HAP-1 (cell line): Measurements from ENCODE around the gene ALG13.
A peak's percentile ranks its signal among the peaks of the same experiment; 100 is the strongest.
"Not testable (repeated sequence)": the region's sequence is repeated elsewhere in the genome, so short reads cannot be mapped to it uniquely, and the experiment has no call there.

ENCODE experiments used
- DNase-seq, 2 experiments: peaks; one replicate each; pipeline ENCODE4 v3.0.0-alpha.2; 2016 to 2020; ENCODE audit warnings: low spot score in 2 of 2
- H3K27me3 ChIP-seq: fragments of 250-450 bp; sonication (Bioruptor Pico); 2 replicates; pipeline ENCODE4 v1.5.1; 2020; ENCODE audit warnings: low read depth, mild to moderate bottlenecking, moderate library complexity
- H3K36me3 ChIP-seq: fragments of 250-450 bp; sonication (Bioruptor Pico); replicated peaks from 2 replicates; pipeline ENCODE4 v1.5.1; 2020; ENCODE audit warnings: mild to moderate bottlenecking
- H3K4me1 ChIP-seq: fragments of 250-450 bp; sonication (Bioruptor Pico); 2 replicates; pipeline ENCODE4 v1.5.1; 2020; ENCODE audit warnings: mild to moderate bottlenecking
- H3K4me3 ChIP-seq: fragments of 250-450 bp; sonication (Bioruptor Pico); 2 replicates; pipeline ENCODE4 v1.5.1; 2020; ENCODE audit warnings: mild to moderate bottlenecking, moderate library complexity
- H3K9me3 ChIP-seq: fragments of 250-450 bp; sonication (Bioruptor Pico); 2 replicates; pipeline ENCODE4 v1.5.1; 2020; ENCODE audit warnings: mild to moderate bottlenecking, moderate library complexity
- in situ Hi-C: fragments of 300-500 bp; cut with MboI; formaldehyde crosslinking; loops from 3 replicates; pipeline ENCODE4 v1.14.3; 2020; ENCODE audit warnings: low sequenced_read_pairs, inconsistent platforms, mixed read lengths

ALG13 gene

GRCh38 chrX:111695297-111695880 is 14.4 kb downstream of the ALG13 start:
- Histone ChIP-seq H3K9me3 (no peaks in the 10 kb centered on the region), H3K4me3 (no peak overlapping the region), H3K4me1 (peaks cover 13% of the 10 kb centered on the region; the same call in 1 of the 2 replicates), H3K36me3 (peaks cover 25% of the 10 kb centered on the region), H3K27me3 (no peaks in the 10 kb centered on the region)
- no peak for DNase-seq
- in situ Hi-C loops, result no loop called here

GRCh38 chrX:111719426-111720210 is 38.6 kb downstream of the ALG13 start:
- DNase-seq, result peak in 1 of 2 experiments; percentile 35
- H3K36me3 ChIP-seq, result peaks cover 45% of the 10 kb centered on the region
- in situ Hi-C loops, result no loop called here

GRCh38 chrX:111728096-111728495 is 47.1 kb downstream of the ALG13 start:
- in situ Hi-C loops, result no loop called here

More at GRCh38 chrX:111719426-111720210, 38.6 kb downstream of the ALG13 start:
- Histone ChIP-seq H3K27me3 (no peaks in the 10 kb centered on the region), H3K9me3 (no peaks in the 10 kb centered on the region), H3K4me3 (no peak overlapping the region), H3K4me1 (no peaks in the 10 kb centered on the region)

GRCh38 chrX:111731351-111731750 is 50.4 kb downstream of the ALG13 start:
- no peak for DNase-seq
- H3K36me3 ChIP-seq, result peaks cover 75% of the 10 kb centered on the region
- no peaks in the 10 kb centered on the region for H3K9me3 ChIP-seq
- H3K27me3 ChIP-seq, result no peaks in the 10 kb centered on the region
- H3K4me1 ChIP-seq, result no peaks in the 10 kb centered on the region
- in situ Hi-C loops, result no loop called here
- no peak overlapping the region for H3K4me3 ChIP-seq

More at GRCh38 chrX:111728096-111728495, 47.1 kb downstream of the ALG13 start:
- H3K9me3 ChIP-seq, result no peaks in the 10 kb centered on the region
- H3K4me3 ChIP-seq, result no peak overlapping the region
- peaks cover 67% of the 10 kb centered on the region for H3K36me3 ChIP-seq
- no peak for DNase-seq
- no peaks in the 10 kb centered on the region for H3K4me1 ChIP-seq
- no peaks in the 10 kb centered on the region for H3K27me3 ChIP-seq

GRCh38 chrX:111736571-111736970 is 55.6 kb downstream of the ALG13 start:
- peaks cover 69% of the 10 kb centered on the region for H3K36me3 ChIP-seq
- no peaks in the 10 kb centered on the region for H3K9me3 ChIP-seq
- in situ Hi-C loops, result no loop called here

GRCh38 chrX:111742018-111742417 is 61.0 kb downstream of the ALG13 start:
- DNase-seq, result no peak
- in situ Hi-C loops, result no loop called here
- Histone ChIP-seq H3K4me3 (no peak overlapping the region), H3K4me1 (no peaks in the 10 kb centered on the region), H3K36me3 (peaks cover 39% of the 10 kb centered on the region), H3K27me3 (no peaks in the 10 kb centered on the region; the same call in 1 of the 2 replicates), H3K9me3 (no peaks in the 10 kb centered on the region)

More at GRCh38 chrX:111736571-111736970, 55.6 kb downstream of the ALG13 start:
- H3K4me1 ChIP-seq, result no peaks in the 10 kb centered on the region
- no peak for DNase-seq
- no peaks in the 10 kb centered on the region; the same call in 1 of the 2 replicates for H3K27me3 ChIP-seq
- no peak overlapping the region for H3K4me3 ChIP-seq

- no peaks in the 10 kb centered on the region for H3K9me3 ChIP-seq
- no peaks in the 10 kb centered on the region; the same call in 1 of the 2 replicates for H3K27me3 ChIP-seq
- H3K4me1 ChIP-seq, result peaks cover 4% of the 10 kb centered on the region; the same call in 1 of the 2 replicates
- H3K36me3 ChIP-seq, result peaks cover 28% of the 10 kb centered on the region
- DNase-seq, result no peak
- in situ Hi-C loops, result no loop called here
- no peak overlapping the region for H3K4me3 ChIP-seq
Observed at GRCh38 chrX:111743316-111743715, 62.3 kb downstream of the ALG13 start.

- H3K9me3 ChIP-seq, result no peaks in the 10 kb centered on the region
- peaks cover 38% of the 10 kb centered on the region for H3K36me3 ChIP-seq
- DNase-seq, result no peak
- in situ Hi-C loops, result no loop called here
- H3K4me1 ChIP-seq, result no peaks in the 10 kb centered on the region
- H3K4me3 ChIP-seq, result no peak overlapping the region
- H3K27me3 ChIP-seq, result no peaks in the 10 kb centered on the region
Observed at GRCh38 chrX:111756486-111756885, 75.5 kb downstream of the ALG13 start.

- H3K36me3 ChIP-seq, result peaks cover 14% of the 10 kb centered on the region; the same call in 1 of the 2 replicates
- H3K27me3 ChIP-seq, result no peaks in the 10 kb centered on the region
- H3K4me3 ChIP-seq, result no peak overlapping the region
- no peaks in the 10 kb centered on the region for H3K4me1 ChIP-seq
- H3K9me3 ChIP-seq, result no peaks in the 10 kb centered on the region
- DNase-seq, result no peak
- in situ Hi-C loops, result no loop called here
Observed at GRCh38 chrX:111759686-111760085, 78.7 kb downstream of the ALG13 start.

- in situ Hi-C loops, result no loop called here
- H3K9me3 ChIP-seq, result no peaks in the 10 kb centered on the region
- H3K4me1 ChIP-seq, result no peaks in the 10 kb centered on the region
- DNase-seq, result no peak
- no peak overlapping the region for H3K4me3 ChIP-seq
- H3K36me3 ChIP-seq, result peaks cover 22% of the 10 kb centered on the region
- no peaks in the 10 kb centered on the region for H3K27me3 ChIP-seq
Observed at GRCh38 chrX:111761578-111762135, 80.7 kb downstream of the ALG13 start.

- DNase-seq, result no peak
- H3K36me3 ChIP-seq, result no peaks in the 10 kb centered on the region
- no peaks in the 10 kb centered on the region for H3K27me3 ChIP-seq
- no peaks in the 10 kb centered on the region for H3K9me3 ChIP-seq
- H3K4me1 ChIP-seq, result peaks cover 10% of the 10 kb centered on the region
- in situ Hi-C loops, result no loop called here
- no peak overlapping the region for H3K4me3 ChIP-seq
Observed at GRCh38 chrX:111778591-111778990, 97.6 kb downstream of the ALG13 start.

- in situ Hi-C loops, result no loop called here
- H3K36me3 ChIP-seq, result no peaks in the 10 kb centered on the region
- DNase-seq, result no peak
- no peaks in the 10 kb centered on the region for H3K9me3 ChIP-seq
- H3K27me3 ChIP-seq, result no peaks in the 10 kb centered on the region
- H3K4me1 ChIP-seq, result peaks cover under 1% of the 10 kb centered on the region; the same call in 1 of the 2 replicates
- no peak overlapping the region for H3K4me3 ChIP-seq
Observed at GRCh38 chrX:111779582-111779981, 98.6 kb downstream of the ALG13 start.

- H3K27me3 ChIP-seq, result no peaks in the 10 kb centered on the region
- no peaks in the 10 kb centered on the region for H3K4me1 ChIP-seq
- in situ Hi-C loops, result no loop called here
- H3K36me3 ChIP-seq, result no peaks in the 10 kb centered on the region
- no peaks in the 10 kb centered on the region for H3K9me3 ChIP-seq
- no peak overlapping the region for H3K4me3 ChIP-seq
- no peak for DNase-seq
Observed at GRCh38 chrX:111784667-111785066, 103.7 kb downstream of the ALG13 start.

GRCh38 chrX:111790054-111790453 is 109.1 kb downstream of the ALG13 start:
- H3K9me3 ChIP-seq, H3K4me3 ChIP-seq, H3K36me3 ChIP-seq, H3K27me3 ChIP-seq, in situ Hi-C loops, H3K4me1 ChIP-seq, DNase-seq: not testable (repeated sequence)
